Smooth muscle cell (in vitro differentiated cells): Measurements from ENCODE around the gene MIER2. TPM values are rescaled to one million over a fixed set of nuclear protein-coding genes. Genes with fewer than 3 reads are reported as not detected.
"Not testable (repeated sequence)": the region's sequence is repeated elsewhere in the genome, so short reads cannot be mapped to it uniquely, and the experiment has no call there.

Experiments used
- DNase-seq: peaks from one replicate; lab custom pipeline; 2025; ENCODE audit not compliant: unreplicated experiment; lab: John Stamatoyannopoulos, UW
- H2AFZ ChIP-seq: fragments of 200-600 bp; sonication (generic); 2 replicates; pipeline ENCODE4 v1.6.0; 2016; ENCODE audit warnings: antibody characterized with exemption, low read depth, mild to moderate bottlenecking
- H3F3A ChIP-seq: fragments of 200-600 bp; sonication (generic); 2 replicates; pipeline ENCODE4 v1.6.0; 2017; ENCODE audit warnings: antibody characterized with exemption, low read depth
- H3K27ac ChIP-seq: fragments of 200-600 bp; sonication (generic); 2 replicates; pipeline ENCODE4 v1.5.1; 2016; ENCODE audit warnings: low read depth, mild to moderate bottlenecking
- H3K27me3 ChIP-seq: fragments of 200-600 bp; sonication (generic); 2 replicates; pipeline ENCODE4 v1.6.1; 2016; ENCODE audit warnings: low read depth, mild to moderate bottlenecking
- H3K36me3 ChIP-seq: fragments of 200-600 bp; sonication (generic); 2 replicates; pipeline ENCODE4 v1.5.1; 2016; ENCODE audit warnings: low read depth
- H3K4me1 ChIP-seq: fragments of 200-600 bp; sonication (generic); 2 replicates; pipeline ENCODE4 v1.5.1; 2016; ENCODE audit warnings: low read depth
- H3K4me2 ChIP-seq: fragments of 200-600 bp; sonication (generic); 2 replicates; pipeline ENCODE4 v1.6.0; 2016; ENCODE audit warnings: mild to moderate bottlenecking
- H3K4me3 ChIP-seq: fragments of 200-600 bp; sonication (generic); 2 replicates; pipeline ENCODE4 v1.5.1; 2016; ENCODE audit warnings: mild to moderate bottlenecking
- H3K79me2 ChIP-seq: fragments of 200-600 bp; sonication (generic); 2 replicates; pipeline ENCODE4 v1.6.0; 2016; ENCODE audit warnings: low read depth, mild to moderate bottlenecking
- H3K9ac ChIP-seq: fragments of 200-600 bp; sonication (generic); 2 replicates; pipeline ENCODE4 v1.6.0; 2016; ENCODE audit warnings: low read depth
- H3K9me3 ChIP-seq: fragments of 200-600 bp; sonication (generic); replicated peaks from 2 replicates; pipeline ENCODE4 v1.5.1; 2016; ENCODE audit warnings: low read depth
- H4K20me1 ChIP-seq: fragments of 200-600 bp; sonication (generic); 2 replicates; pipeline ENCODE4 v1.6.0; 2016; ENCODE audit warnings: low read depth
- CTCF ChIP-seq: fragments of 200-600 bp; sonication (generic); IDR thresholded peaks from 2 replicates; pipeline ENCODE4 v1.5.1; 2017; ENCODE audit warnings: borderline replicate concordance, mild to moderate bottlenecking, antibody characterized with exemption; ENCODE audit not compliant: insufficient read depth, poor library complexity, severe bottlenecking
- WGBS: methylation state at CpG from one replicate; pipeline ENCODE4 v1.1.7; 2016; ENCODE audit warnings: low lambda C conversion rate; 5-methylcytosine and 5-hydroxymethylcytosine counted together
- polyA plus RNA-seq: library from polyadenylated mRNA; unstranded; fragments of >200 nt; fragmentation: Nextera tagmentation; extraction: Ambion mirVana; gene quantifications from 2 replicates; pipeline ENCODE4 v1.2.1, GENCODE V29; 2016
- total RNA-seq: library from RNA; depleted of rRNA; stranded (reverse); fragments of >200 nt; gene quantifications from 2 replicates; pipeline ENCODE4 v1.2.3, GENCODE V29; 2014

Gene MIER2
- total and polyA plus RNA-seq, 2 experiments from 2014 or later = 12.7 to 79.7 TPM

- WGBS = 85% methylated on average over 19 of the region's 21 CpGs
- no peak for TF ChIP-seq CTCF
- DNase-seq = no peak
Measured at GRCh38 chr19:389255-389934, 44.8 kb upstream of the MIER2 start.

GRCh38 chr19:388691-389090 lies 44.1 kb upstream of the MIER2 start:
- no peak overlapping the region for H3K4me3 ChIP-seq
- H3K36me3 ChIP-seq = no peaks in the 10 kb centered on the region
- H2AFZ ChIP-seq = no peak overlapping the region
- no peaks in the 10 kb centered on the region for H3K79me2 ChIP-seq
- H3K4me1 ChIP-seq = peaks cover 3% of the 10 kb centered on the region
- H3F3A ChIP-seq = no peaks in the 10 kb centered on the region
- H3K9ac ChIP-seq = no peak overlapping the region
- WGBS = 87% methylated on average over 17 of the region's 17 CpGs
- H3K27me3 ChIP-seq = no peaks in the 10 kb centered on the region
- H3K4me2 ChIP-seq = no peak overlapping the region
- TF ChIP-seq CTCF = no peak
- no peaks in the 10 kb centered on the region for H3K9me3 ChIP-seq
- no peak overlapping the region for H3K27ac ChIP-seq
- no peaks in the 10 kb centered on the region for H4K20me1 ChIP-seq
- no peak for DNase-seq

More at GRCh38 chr19:389255-389934, 44.8 kb upstream of the MIER2 start:
- H3K79me2 ChIP-seq = no peaks in the 10 kb centered on the region
- H3K27me3 ChIP-seq = no peaks in the 10 kb centered on the region
- peaks cover 3% of the 10 kb centered on the region for H3K4me1 ChIP-seq
- H3F3A ChIP-seq = no peaks in the 10 kb centered on the region
- no peaks in the 10 kb centered on the region for H3K36me3 ChIP-seq
- no peak overlapping the region for H3K27ac ChIP-seq
- no peak overlapping the region for H2AFZ ChIP-seq
- H3K4me3 ChIP-seq = no peak overlapping the region
- H3K9ac ChIP-seq = no peak overlapping the region
- no peak overlapping the region for H3K4me2 ChIP-seq
- no peaks in the 10 kb centered on the region for H3K9me3 ChIP-seq
- no peaks in the 10 kb centered on the region for H4K20me1 ChIP-seq

- Histone ChIP-seq H3K9me3 (no peaks in the 10 kb centered on the region), H3K36me3 (no peaks in the 10 kb centered on the region), H4K20me1 (no peaks in the 10 kb centered on the region), H3K4me1 (peaks cover 3% of the 10 kb centered on the region), H3K4me3 (no peak overlapping the region), H3F3A (no peaks in the 10 kb centered on the region), H3K79me2 (no peaks in the 10 kb centered on the region), H3K27ac (no peak overlapping the region), H3K4me2 (no peak overlapping the region), H3K9ac (no peak overlapping the region), H2AFZ (no peak overlapping the region), H3K27me3 (no peaks in the 10 kb centered on the region)
- WGBS = 95% methylated on average over 12 of the region's 21 CpGs
- DNase-seq = no peak
- no peak for TF ChIP-seq CTCF
Measured at GRCh38 chr19:387777-388176, 43.2 kb upstream of the MIER2 start.

- WGBS = 18% methylated on average over 11 of the region's 22 CpGs
- not testable (repeated sequence) for DNase-seq, H3F3A ChIP-seq
Measured at GRCh38 chr19:386632-387301, 42.2 kb upstream of the MIER2 start.

GRCh38 chr19:386189-386588 lies 41.6 kb upstream of the MIER2 start:
- not testable (repeated sequence) for H3K36me3 ChIP-seq, H3F3A ChIP-seq, H3K4me3 ChIP-seq, H3K4me2 ChIP-seq, H4K20me1 ChIP-seq, H3K4me1 ChIP-seq, DNase-seq, H3K79me2 ChIP-seq, H3K9me3 ChIP-seq, H3K9ac ChIP-seq, H3K27ac ChIP-seq, H2AFZ ChIP-seq, H3K27me3 ChIP-seq
- WGBS = 70% methylated on average over 8 of the region's 8 CpGs

More at GRCh38 chr19:386632-387301, 42.2 kb upstream of the MIER2 start:
- H3K4me3 ChIP-seq, H3K27ac ChIP-seq, H3K4me1 ChIP-seq, H3K9ac ChIP-seq, H3K9me3 ChIP-seq, H3K36me3 ChIP-seq, H3K27me3 ChIP-seq, H4K20me1 ChIP-seq, H3K4me2 ChIP-seq, H2AFZ ChIP-seq, H3K79me2 ChIP-seq: not testable (repeated sequence)
